Peyer's patch (tissue), 4 donors: ENCODE data around the gene PIGQ. TPM values are rescaled to one million over a fixed set of nuclear protein-coding genes. Genes with fewer than 3 reads are reported as not detected.

Experiments used
- DNase-seq, 3 donors: peaks; one replicate each; pipeline ENCODE4 v3.0.0-alpha.2; 2017 to 2019
- H3K27ac ChIP-seq, 4 donors: fragments of 200-600 bp; sonication (generic); one replicate each; pipeline ENCODE4 v1.5.1; 2016 to 2019
- H3K27me3 ChIP-seq, 2 donors: fragments of 200-600 bp; sonication (generic); one replicate each; pipeline ENCODE4 v1.5.1; 2019
- H3K36me3 ChIP-seq, 3 donors: fragments of 200-600 bp; sonication (generic); one replicate each; pipeline ENCODE4 v1.5.1; 2016 to 2019
- H3K4me1 ChIP-seq, 4 donors: fragments of 200-600 bp; sonication (generic); one replicate each; pipeline ENCODE4 v1.5.1; 2016 to 2019
- H3K4me3 ChIP-seq, 4 donors: fragments of 200-600 bp; sonication (generic); 1 replicate in 3 of 4; 2 replicates in 1 of 4; pipeline ENCODE4 v1.5.1; 2016 to 2019; ENCODE audit warnings: mild to moderate bottlenecking in 1 of 4
- H3K9me3 ChIP-seq, 4 donors: fragments of 200-600 bp; sonication (generic); one replicate each; pipeline ENCODE4 v1.5.1; 2016 to 2019; ENCODE audit warnings: mild to moderate bottlenecking in 1 of 4
- POLR2A ChIP-seq, 2 donors: fragments of 450-650 bp; IDR thresholded peaks; one replicate each; pipeline ENCODE4 v1.5.1; 2017; ENCODE audit warnings: antibody characterized with exemption in 2 of 2, mild to moderate bottlenecking in 2 of 2, moderate library complexity in 2 of 2
- total RNA-seq, 4 donors: library from RNA; depleted of rRNA; stranded (reverse); fragments of >200 nt; gene quantifications; one replicate each; pipeline ENCODE4 v1.1.0, GENCODE V29; 2016
- TF ChIP-seq, protein P1 (sequence below), 6 experiments: fragments of 450-650 bp in 4 of 6; fragments of 200-600 bp in 2 of 6; sonication (generic) in 1 of 6; IDR thresholded peaks; one replicate each; pipeline ENCODE4 v1.5.1; 2017 to 2019; ENCODE audit warnings: antibody characterized with exemption in 6 of 6, mild to moderate bottlenecking in 3 of 6, moderate library complexity in 1 of 6

PIGQ gene
- total RNA-seq, 4 donors from 2014 or later, result 33.1 to 65.6 (median 55.2) TPM

DNA sequence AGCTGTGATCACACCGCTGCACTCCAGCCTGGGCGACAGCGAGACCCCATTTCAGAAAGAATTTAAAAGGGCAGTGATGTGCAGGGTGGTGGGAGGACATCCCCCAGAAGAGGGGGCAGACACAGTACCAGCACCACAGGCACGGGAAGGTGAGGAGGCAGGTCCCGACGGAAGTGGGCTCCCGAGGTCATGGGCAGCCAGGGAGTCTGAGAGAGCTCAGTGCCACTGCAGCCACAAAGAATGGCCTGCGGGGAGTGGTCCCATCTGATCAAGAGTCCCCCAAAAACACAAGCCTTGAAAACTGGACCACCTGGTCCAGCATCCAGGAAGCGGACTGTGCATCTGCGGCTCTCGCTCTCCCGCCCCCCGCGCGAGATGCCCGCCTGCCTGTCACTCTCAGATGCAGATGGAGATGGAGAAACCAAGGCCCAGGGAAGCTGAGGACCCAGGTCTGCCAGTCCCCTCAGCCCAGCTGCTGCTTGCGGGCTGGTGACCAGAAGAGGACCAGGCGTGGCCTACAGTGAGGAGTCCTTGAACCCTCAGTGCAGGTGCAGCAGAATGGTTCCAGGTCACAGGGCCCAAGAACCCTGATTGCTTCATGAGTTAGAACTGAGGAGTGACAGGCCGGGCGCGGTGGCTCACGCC is 46.5 kb upstream of the PIGQ start:
- Histone ChIP-seq H3K27me3 (no peaks in the 10 kb centered on the region), H3K9me3 (no peaks in the 10 kb centered on the region), H3K4me1 (peaks cover 0 to 37% (median 11%) of the 10 kb centered on the region in 4 donors), H3K36me3 (peaks cover 0 to 33% (median 4%) of the 10 kb centered on the region in 3 donors), H3K27ac (no peak overlapping the region), H3K4me3 (no peak overlapping the region)
- DNase-seq, result peak in 1 of 3 donors; percentile 53
- TF ChIP-seq POLR2A (IDR thresholded peaks at IDR 0.05), result no peak
- TF ChIP-seq, protein P1, sequence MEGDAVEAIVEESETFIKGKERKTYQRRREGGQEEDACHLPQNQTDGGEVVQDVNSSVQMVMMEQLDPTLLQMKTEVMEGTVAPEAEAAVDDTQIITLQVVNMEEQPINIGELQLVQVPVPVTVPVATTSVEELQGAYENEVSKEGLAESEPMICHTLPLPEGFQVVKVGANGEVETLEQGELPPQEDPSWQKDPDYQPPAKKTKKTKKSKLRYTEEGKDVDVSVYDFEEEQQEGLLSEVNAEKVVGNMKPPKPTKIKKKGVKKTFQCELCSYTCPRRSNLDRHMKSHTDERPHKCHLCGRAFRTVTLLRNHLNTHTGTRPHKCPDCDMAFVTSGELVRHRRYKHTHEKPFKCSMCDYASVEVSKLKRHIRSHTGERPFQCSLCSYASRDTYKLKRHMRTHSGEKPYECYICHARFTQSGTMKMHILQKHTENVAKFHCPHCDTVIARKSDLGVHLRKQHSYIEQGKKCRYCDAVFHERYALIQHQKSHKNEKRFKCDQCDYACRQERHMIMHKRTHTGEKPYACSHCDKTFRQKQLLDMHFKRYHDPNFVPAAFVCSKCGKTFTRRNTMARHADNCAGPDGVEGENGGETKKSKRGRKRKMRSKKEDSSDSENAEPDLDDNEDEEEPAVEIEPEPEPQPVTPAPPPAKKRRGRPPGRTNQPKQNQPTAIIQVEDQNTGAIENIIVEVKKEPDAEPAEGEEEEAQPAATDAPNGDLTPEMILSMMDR (IDR thresholded peaks at IDR 0.05), result no peak

DNA sequence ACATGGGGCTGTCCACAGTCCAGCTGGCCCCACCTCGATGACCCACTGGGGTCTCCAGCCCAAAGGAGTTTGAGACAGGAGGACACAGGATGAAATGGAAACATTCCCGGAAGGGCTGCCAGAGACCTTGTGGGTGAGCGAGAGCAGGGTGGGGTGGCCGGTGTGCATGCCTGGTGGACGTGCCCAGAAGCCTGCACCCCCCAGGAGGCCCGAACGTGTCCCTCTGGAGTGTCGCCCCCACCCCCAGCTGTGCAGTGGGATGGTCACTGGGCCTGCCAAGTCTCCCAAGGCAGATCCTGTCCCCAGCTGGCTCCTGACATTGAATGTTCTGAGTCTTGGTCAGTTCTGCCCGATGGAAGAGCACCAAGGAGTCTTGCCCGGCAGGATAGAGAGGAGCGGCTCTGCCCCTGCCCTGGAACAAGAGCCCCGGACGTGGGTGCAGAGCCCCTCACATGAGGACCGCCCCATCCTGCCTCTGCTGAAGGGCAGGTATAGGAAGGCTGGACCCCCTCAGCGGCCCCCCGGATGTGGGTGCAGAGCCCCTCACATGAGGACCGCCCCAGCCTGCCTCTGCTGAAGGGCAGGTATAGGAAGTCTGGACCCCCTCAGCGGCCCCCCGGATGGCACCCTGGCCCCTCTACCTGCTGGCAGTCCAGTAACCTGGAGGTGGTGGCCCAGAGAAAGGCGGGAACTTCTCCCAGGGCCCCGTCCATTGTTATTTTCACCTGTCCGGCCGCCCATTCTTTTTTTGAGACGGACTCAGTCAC is 45.3 kb upstream of the PIGQ start:
- TF ChIP-seq POLR2A (IDR thresholded peaks at IDR 0.05), result no peak
- TF ChIP-seq, protein P1 (IDR thresholded peaks at IDR 0.05), result no peak
- Histone ChIP-seq H3K9me3 (no peaks in the 10 kb centered on the region), H3K27me3 (no peaks in the 10 kb centered on the region), H3K4me1 (peaks cover 0 to 44% (median 20%) of the 10 kb centered on the region in 4 donors), H3K27ac (peak overlapping the region in 1 of 4 donors; percentile 95), H3K36me3 (peaks cover 0 to 21% (median 4%) of the 10 kb centered on the region in 3 donors), H3K4me3 (no peak overlapping the region)
- DNase-seq, result no peak

DNA sequence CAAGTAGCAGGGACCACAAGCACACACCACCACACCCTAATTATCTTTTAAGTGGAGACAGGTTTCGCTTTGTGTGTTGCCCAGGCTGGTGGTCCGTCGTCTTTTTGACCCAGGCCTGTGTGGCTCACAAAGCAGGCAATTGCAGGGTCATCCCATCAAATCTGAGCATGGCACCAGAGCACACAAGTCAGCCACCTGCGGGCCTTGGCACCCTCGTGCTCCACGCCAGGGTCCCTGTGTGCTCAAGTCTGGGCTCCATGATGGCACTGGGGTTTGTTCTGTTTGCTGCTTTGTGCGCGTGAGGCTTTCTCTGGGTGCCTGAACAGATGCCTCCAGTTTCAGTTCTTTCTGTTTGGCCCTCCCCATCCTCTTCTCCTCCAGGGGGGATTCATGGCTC is 44.6 kb upstream of the PIGQ start:
- peaks cover 0 to 51% (median 26%) of the 10 kb centered on the region in 4 donors for H3K4me1 ChIP-seq
- H3K9me3 ChIP-seq, result no peaks in the 10 kb centered on the region
- no peak for DNase-seq
- H3K27me3 ChIP-seq, result no peaks in the 10 kb centered on the region
- TF ChIP-seq, protein P1 (IDR thresholded peaks at IDR 0.05), result no peak
- no peak for TF ChIP-seq POLR2A (IDR thresholded peaks at IDR 0.05)
- peaks cover 0 to 14% (median 4%) of the 10 kb centered on the region in 3 donors for H3K36me3 ChIP-seq
- no peak overlapping the region for H3K4me3 ChIP-seq
- peak overlapping the region in 3 of 4 donors; percentile 28 to 95 (median 89) for H3K27ac ChIP-seq

DNA sequence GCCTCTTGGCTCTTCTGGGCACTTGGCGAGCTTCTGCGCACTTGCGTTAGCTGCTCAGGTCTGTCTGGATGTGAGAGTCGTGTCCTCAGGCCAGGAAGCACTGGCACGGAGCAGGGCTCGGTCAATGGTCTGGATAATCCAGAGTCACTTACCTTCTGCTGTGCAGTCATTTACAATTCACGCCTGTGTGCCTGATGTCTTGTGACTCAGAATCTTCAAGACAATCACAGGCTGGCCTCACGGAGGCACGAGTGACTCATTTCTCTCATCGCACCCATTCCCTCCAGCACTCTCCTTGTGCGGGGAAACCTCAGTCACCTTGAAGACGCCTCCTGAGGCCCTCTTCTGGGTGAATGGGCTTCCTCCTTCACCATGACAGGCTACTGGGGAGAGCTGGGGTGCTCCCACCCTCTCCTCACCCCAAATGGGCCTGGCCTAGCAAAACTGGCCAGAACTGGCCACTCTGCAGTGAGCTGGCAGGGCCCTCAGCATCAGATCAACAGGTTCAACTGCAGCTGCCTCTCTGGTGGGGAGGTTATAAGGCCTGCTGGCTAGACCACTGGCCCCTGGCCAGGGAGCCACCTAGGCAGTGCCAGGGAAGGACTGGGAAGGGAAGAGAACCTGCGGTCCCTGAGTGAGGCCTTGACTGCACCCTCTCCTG is 44.1 kb upstream of the PIGQ start:
- Histone ChIP-seq H3K4me1 (peaks cover 0 to 56% (median 27%) of the 10 kb centered on the region in 4 donors), H3K27me3 (no peaks in the 10 kb centered on the region), H3K4me3 (peak overlapping the region in 2 of 4 donors; percentile 74 to 84), H3K36me3 (peaks cover 0 to 9% (median 1%) of the 10 kb centered on the region in 3 donors), H3K9me3 (no peaks in the 10 kb centered on the region), H3K27ac (peak overlapping the region; percentile 14 to 96 (median 92))
- DNase-seq, result peak in 2 of 3 donors; percentile 66 to 79
- peak; percentile 12 to 31 for TF ChIP-seq POLR2A (IDR thresholded peaks at IDR 0.05)
- TF ChIP-seq, protein P1 (IDR thresholded peaks at IDR 0.05), result no peak

DNA sequence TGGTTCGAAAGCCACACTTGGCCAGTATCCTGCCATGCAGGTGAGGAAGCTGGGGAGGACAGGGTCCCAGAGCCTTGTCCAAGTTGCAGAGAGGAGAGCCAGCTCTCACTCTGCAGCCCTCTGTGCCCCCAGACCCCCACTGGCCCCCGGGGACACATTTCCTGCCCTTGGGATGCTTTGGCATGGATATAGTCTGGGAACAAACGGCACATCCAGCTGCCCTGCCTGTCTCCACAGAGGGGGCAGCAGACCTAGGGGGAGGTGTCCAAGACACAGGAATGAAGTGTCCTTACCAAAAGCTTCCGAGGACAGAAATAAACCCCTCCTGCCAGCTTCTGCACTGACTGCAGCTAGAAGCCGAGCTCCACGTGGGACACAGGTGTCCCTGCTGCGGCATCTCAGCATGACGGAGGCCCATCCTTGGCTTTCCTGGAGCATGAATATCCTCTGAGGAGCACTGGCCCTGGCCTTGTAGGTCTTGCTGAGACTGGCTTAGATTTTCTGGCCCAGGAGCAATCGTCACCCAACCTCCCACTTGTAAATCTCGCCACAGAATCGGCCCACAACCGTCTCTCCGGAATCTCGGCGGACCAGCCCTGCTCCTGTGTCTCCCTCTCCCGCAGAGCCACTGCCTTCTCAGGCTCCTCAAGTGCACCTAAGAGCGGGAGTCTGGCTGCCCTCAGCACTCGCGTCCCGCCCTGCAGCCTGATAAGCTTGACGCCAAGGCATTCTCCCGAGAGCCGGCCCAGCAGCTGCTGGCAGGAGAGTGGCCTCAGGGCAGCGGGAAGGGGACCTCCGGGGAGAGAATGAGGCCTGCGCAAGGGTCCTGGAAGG is 43.4 kb upstream of the PIGQ start:
- H3K36me3 ChIP-seq, result peaks cover 0 to 1% (median 0%) of the 10 kb centered on the region in 3 donors

More for the DNA sequence above, 43.4 kb upstream of the PIGQ start:
- H3K27me3 ChIP-seq, result no peaks in the 10 kb centered on the region
- peak in 1 of 3 donors; percentile 60 for DNase-seq
- peak overlapping the region; percentile 89 to 96 (median 94) for H3K27ac ChIP-seq
- H3K4me3 ChIP-seq, result peak overlapping the region; percentile 62 to 84 (median 73)
- no peaks in the 10 kb centered on the region for H3K9me3 ChIP-seq
- peaks cover 0 to 60% (median 27%) of the 10 kb centered on the region in 4 donors for H3K4me1 ChIP-seq
- TF ChIP-seq, protein P1 (IDR thresholded peaks at IDR 0.05), result no peak
- TF ChIP-seq POLR2A (IDR thresholded peaks at IDR 0.05), result no peak
